8988T (cell line): ENCODE data around the gene SH3GLB2.
"Not testable (repeated sequence)": the region's sequence is repeated elsewhere in the genome, so short reads cannot be mapped to it uniquely, and the experiment has no call there.

Experiments used
- DNase-seq: peaks from one replicate; pipeline ENCODE4 v3.0.0; 2011

SH3GLB2 gene

GRCh38 chr9:129014124-129014523, 14.0 kb downstream of the SH3GLB2 start:
- no peak for DNase-seq

GRCh38 chr9:129013674-129014073, 14.5 kb downstream of the SH3GLB2 start:
- no peak for DNase-seq

GRCh38 chr9:129012893-129013448, 15.2 kb downstream of the SH3GLB2 start:
- DNase-seq: no peak

- no peak for DNase-seq
Observed at GRCh38 chr9:129012343-129012742, 15.8 kb downstream of the SH3GLB2 start.

GRCh38 chr9:129011761-129012181, 16.4 kb downstream of the SH3GLB2 start:
- DNase-seq: no peak

GRCh38 chr9:129011170-129011569, 17.0 kb downstream of the SH3GLB2 start:
- no peak for DNase-seq

GRCh38 chr9:129010267-129010975, 17.7 kb downstream of the SH3GLB2 start:
- DNase-seq: no peak

GRCh38 chr9:129009584-129010141, 18.5 kb downstream of the SH3GLB2 start:
- no peak for DNase-seq

GRCh38 chr9:129008986-129009583, 19.0 kb downstream of the SH3GLB2 start:
- no peak for DNase-seq

GRCh38 chr9:129008469-129008965, 19.6 kb downstream of the SH3GLB2 start:
- no peak for DNase-seq

GRCh38 chr9:129007766-129008468, 20.2 kb downstream of the SH3GLB2 start:
- no peak for DNase-seq

- no peak for DNase-seq
Observed at GRCh38 chr9:129007035-129007765, 20.9 kb downstream of the SH3GLB2 start.

GRCh38 chr9:129006328-129007034, 21.6 kb downstream of the SH3GLB2 start:
- DNase-seq: peak; percentile 79

GRCh38 chr9:129005336-129005997, 22.7 kb downstream of the SH3GLB2 start:
- no peak for DNase-seq

GRCh38 chr9:129004173-129004572, 24.0 kb downstream of the SH3GLB2 start:
- not testable (repeated sequence) for DNase-seq

GRCh38 chr9:129002992-129003391, 25.1 kb downstream of the SH3GLB2 start:
- DNase-seq: no peak

GRCh38 chr9:129001504-129002325, 26.4 kb downstream of the SH3GLB2 start:
- DNase-seq: no peak

- DNase-seq: no peak
Observed at GRCh38 chr9:128999581-129000206, 28.4 kb downstream of the SH3GLB2 start.

- no peak for DNase-seq
Observed at GRCh38 chr9:128998462-128998861, 29.7 kb downstream of the SH3GLB2 start.

GRCh38 chr9:128995791-128996190, 32.3 kb downstream of the SH3GLB2 start:
- no peak for DNase-seq
